GM13976 (cell line): ENCODE measurements around the gene OPN1SW.

Experiments
- DNase-seq: peaks from one replicate; pipeline ENCODE4 v3.0.0; 2012; ENCODE audit warnings: low spot score
- in situ Hi-C: fragments of 300-500 bp; cut with MboI; formaldehyde crosslinking; loops from one replicate; pipeline ENCODE4 v1.12.0; 2022; ENCODE audit warnings: low sequenced_read_pairs, mixed read lengths, inconsistent platforms; ENCODE audit not compliant: unreplicated experiment
- TF ChIP-seq, protein P1 (sequence below): IDR thresholded peaks from 2 replicates; pipeline ENCODE4 v1.5.1; 2012; ENCODE audit warnings: borderline replicate concordance, mild to moderate bottlenecking; ENCODE audit not compliant: insufficient read depth; ENCODE audit errors: extremely low read depth, missing control alignments, control extremely low read depth

OPN1SW gene

DNA sequence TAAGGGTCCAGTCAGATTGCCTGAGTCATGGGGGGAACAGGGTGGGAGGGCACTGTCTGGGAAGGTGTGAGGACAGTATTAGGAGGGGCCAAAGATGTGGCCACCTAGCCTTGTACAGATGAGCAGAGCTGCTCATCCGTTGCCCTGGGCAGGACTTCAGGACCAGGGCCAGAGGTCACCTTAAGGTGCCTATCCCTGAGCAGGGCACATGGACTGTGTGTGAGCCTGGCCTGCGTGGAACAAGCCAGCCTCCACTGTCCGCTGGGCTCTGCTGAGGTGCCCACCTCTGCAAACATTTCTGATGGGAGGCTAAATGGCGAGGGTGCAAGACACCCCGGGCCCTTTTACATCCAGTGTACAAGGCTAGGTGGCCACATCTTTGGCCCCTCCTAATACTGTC, 3.4 kb upstream of the OPN1SW start:
- TF ChIP-seq, protein P1, sequence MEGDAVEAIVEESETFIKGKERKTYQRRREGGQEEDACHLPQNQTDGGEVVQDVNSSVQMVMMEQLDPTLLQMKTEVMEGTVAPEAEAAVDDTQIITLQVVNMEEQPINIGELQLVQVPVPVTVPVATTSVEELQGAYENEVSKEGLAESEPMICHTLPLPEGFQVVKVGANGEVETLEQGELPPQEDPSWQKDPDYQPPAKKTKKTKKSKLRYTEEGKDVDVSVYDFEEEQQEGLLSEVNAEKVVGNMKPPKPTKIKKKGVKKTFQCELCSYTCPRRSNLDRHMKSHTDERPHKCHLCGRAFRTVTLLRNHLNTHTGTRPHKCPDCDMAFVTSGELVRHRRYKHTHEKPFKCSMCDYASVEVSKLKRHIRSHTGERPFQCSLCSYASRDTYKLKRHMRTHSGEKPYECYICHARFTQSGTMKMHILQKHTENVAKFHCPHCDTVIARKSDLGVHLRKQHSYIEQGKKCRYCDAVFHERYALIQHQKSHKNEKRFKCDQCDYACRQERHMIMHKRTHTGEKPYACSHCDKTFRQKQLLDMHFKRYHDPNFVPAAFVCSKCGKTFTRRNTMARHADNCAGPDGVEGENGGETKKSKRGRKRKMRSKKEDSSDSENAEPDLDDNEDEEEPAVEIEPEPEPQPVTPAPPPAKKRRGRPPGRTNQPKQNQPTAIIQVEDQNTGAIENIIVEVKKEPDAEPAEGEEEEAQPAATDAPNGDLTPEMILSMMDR: no peak
- DNase-seq: no peak
- in situ Hi-C loops: no loop called here

DNA sequence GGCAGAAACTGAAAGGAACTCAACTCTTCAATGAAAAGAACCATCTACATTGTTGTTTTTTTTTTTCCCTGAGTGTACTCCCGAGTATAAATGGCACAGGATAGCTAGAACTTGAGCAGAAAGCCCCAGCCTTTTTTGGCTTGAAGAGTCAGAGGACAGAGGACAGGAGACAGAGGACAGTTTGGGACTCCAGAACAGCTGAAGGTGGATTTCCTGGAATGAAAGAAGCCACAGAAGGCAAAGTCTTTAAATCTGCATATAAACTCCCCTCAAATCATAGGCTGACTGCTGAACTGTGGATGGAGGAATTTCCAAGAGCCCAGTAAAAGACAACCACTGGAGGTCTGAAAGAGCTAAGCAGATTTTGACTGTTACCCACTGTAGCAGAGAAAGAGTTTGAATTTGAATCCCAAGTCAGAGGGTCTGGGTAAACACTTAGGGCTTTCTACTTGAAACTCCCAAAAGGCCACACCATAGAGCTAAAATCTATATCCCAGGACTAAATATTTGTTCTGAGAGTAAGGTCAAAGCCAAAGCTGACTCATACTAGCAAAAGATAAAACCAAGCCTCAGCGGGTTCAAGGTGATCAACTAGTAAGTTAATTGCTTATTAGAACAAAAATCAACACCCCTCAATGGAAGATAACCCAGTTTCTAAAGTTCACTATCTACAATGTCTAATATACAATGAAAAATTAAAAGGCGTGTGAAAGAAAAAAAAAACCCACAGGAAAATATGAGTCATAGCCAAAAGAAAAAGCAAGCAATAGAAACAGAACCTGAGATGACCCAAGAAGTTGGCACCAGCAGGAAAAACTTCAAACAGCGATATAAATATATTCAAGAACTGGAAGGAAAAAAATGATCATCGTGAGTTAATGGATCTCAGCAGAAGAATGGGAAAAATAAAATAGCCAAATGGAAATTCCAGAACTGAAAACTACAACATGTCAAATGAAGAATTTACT, 1.8 kb upstream of the OPN1SW start:
- in situ Hi-C loops: no loop called here
- DNase-seq: no peak
- TF ChIP-seq, protein P1: no peak

DNA sequence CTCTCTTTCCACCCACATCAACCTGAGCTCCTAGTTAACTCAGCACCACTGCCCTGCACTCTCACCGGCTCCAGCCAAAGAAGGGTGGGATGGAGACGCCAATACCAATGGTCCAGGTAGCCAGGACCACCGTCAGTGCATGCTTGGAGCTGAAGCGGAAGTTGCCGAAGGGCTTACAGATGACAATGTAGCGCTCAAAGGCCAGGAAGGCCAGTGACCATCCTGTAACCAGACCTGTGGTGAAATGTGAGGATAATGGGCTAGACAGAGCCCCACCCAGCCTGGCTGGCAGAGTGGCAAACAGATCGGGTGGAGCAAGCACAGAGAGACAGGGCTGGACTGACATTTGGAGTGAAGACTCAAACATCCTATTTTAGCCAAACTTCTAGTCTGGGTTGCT, 673 bp downstream of the OPN1SW start:
- TF ChIP-seq, protein P1: no peak
- in situ Hi-C loops: no loop called here
- DNase-seq: no peak

DNA sequence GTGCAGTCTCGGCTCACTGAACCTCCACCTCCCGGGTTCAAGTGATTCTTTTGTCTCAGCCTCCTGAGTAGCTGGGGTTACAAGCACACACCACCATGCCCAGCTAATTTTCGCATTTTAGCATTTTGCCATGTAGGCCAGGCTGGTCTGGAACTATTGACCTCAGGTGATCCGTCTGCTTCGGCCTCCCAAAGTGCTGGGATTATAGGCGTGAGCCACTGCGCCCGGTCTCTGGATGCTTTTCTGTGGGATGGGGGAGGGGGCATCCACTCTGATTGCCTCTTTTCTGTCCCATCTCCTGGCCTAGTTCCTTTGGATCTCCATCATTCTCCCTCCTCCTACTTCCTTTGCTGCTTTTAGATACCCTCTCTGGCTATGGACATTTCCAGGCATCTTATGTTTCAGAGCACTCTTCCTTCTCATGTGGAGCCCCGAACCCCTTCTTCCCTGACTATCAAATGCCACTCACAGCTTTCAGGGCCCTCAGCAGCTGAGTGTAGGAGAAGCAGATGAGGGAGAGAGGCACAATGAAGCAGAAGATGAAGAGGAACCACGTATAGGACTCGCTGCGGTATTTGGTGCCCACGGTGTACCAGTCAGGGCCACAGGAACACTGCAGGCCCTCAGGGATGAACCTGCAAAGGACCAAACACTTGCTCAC, 1.4 kb downstream of the OPN1SW start:
- no peak for DNase-seq
- in situ Hi-C loops: no loop called here
- TF ChIP-seq, protein P1: no peak

DNA sequence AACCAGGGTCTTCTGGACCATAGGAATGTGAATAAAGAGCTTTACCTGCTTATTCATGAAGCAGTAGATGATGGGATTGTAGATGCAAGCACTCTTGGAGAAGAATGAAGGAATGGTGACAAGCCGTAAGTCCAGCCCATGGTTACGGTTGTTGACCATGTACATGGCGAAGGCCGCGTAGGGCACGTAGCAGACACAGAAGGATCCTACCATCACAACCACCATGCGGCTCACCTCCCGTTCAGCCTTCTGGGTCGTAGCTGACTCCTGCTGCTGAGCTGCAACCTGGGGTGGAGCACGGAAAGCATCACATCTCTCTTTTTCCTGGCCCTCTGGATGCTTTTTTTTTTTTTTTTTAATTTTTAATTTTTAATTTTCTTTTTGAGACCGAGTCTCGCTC, 2.0 kb downstream of the OPN1SW start:
- in situ Hi-C loops: no loop called here
- TF ChIP-seq, protein P1: no peak
- no peak for DNase-seq

DNA sequence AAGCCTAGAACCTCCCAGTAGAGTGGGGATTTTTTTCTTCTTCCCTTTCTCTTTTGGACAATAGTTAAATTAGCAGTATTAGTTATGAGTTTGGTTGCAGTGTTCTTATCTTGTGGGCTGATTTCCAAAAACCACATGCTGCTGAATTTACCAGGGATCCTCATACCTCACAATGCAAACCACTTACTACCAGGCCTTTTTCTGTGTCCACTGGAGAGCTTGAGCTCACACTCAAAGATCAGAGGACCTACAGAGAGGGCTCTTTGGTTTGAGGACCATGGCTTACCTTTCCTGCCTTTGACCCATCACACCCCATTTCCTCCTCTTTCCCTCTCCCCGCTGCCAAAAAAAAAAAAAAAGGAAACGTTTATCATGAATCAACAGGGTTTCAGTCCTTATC, 5.4 kb downstream of the OPN1SW start:
- no peak for DNase-seq
- TF ChIP-seq, protein P1: no peak
- in situ Hi-C loops: no loop called here
